IMR-90 (cell line): ENCODE data around the gene POLRMT. TPM values are rescaled to one million over a fixed set of nuclear protein-coding genes. Genes with fewer than 3 reads are reported as not detected.

ENCODE experiments used
- ATAC-seq: fragments of 200-7000 bp; cut with Tn5 transposase; 2 replicates; pipeline ENCODE4 v1.9.1; 2020; ENCODE audit warnings: low read depth, mild to moderate bottlenecking, moderate library complexity
- BruUV-seq: library from RNA; stranded (reverse); fragments of 400-500 nt; replicated peaks from 2 replicates; lab custom pipeline; 2021; lab: Mats Ljungman, UMichigan
- CTCF ChIA-PET: fragments of 300-600 bp; formaldehyde crosslinking; extraction: SDS; loops from one replicate; lab custom pipeline; 2021; ENCODE audit warnings: antibody characterized with exemption; lab: Yijun Ruan, JAX
- POLR2A ChIA-PET: fragments of 300-600 bp; sonication (Branson Sonifier 250); formaldehyde crosslinking; loops from one replicate; lab custom pipeline; 2022; ENCODE audit warnings: antibody characterized with exemption; ENCODE audit not compliant: unreplicated experiment; lab: Charles Lee
- DNase-seq: peaks from one replicate; pipeline ENCODE4 v3.0.0; 2013
- H2AFZ ChIP-seq: replicated peaks from 2 replicates; pipeline ENCODE3; 2013; ENCODE audit warnings: low read length, mild to moderate bottlenecking; ENCODE audit not compliant: poor library complexity
- H2AK5ac ChIP-seq: 2 replicates; pipeline ENCODE4 v1.6.1; 2013; ENCODE audit warnings: low read depth, low read length, inconsistent platforms
- H2AK9ac ChIP-seq: replicated peaks from 2 replicates; pipeline ENCODE3; 2013; ENCODE audit warnings: mild to moderate bottlenecking, low read depth, low read length, moderate library complexity; ENCODE audit not compliant: poor library complexity
- H2BK120ac ChIP-seq: 2 replicates; pipeline ENCODE4 v1.6.1; 2013; ENCODE audit warnings: low read depth, low read length, inconsistent platforms
- H2BK15ac ChIP-seq: 3 replicates; pipeline ENCODE4 v1.6.1; 2013; ENCODE audit warnings: low read depth, low read length, inconsistent platforms
- H2BK20ac ChIP-seq: 2 replicates; pipeline ENCODE4 v1.6.1; 2013; ENCODE audit warnings: low read depth, mild to moderate bottlenecking, inconsistent platforms, low read length, moderate library complexity
- H2BK5ac ChIP-seq: 2 replicates; pipeline ENCODE4 v1.6.1; 2013; ENCODE audit warnings: mild to moderate bottlenecking, low read depth, low read length, inconsistent platforms; ENCODE audit not compliant: poor library complexity, severe bottlenecking
- H3K14ac ChIP-seq: replicated peaks from 2 replicates; pipeline ENCODE4 v1.6.1; 2013; ENCODE audit warnings: low read depth, low read length, inconsistent platforms
- H3K18ac ChIP-seq: 2 replicates; pipeline ENCODE4 v1.6.1; 2013; ENCODE audit warnings: low read depth, low read length, control low read depth
- H3K23ac ChIP-seq: 2 replicates; pipeline ENCODE4 v1.6.1; 2013; ENCODE audit warnings: low read depth, low read length, inconsistent platforms
- H3K27ac ChIP-seq: 2 replicates; pipeline ENCODE4 v1.5.1; 2013; ENCODE audit warnings: mild to moderate bottlenecking, control low read depth, low read length; ENCODE audit not compliant: insufficient read depth
- H3K27me3 ChIP-seq: 2 replicates; pipeline ENCODE4 v1.6.1; 2013; ENCODE audit warnings: low read length; ENCODE audit not compliant: control insufficient read depth, insufficient read depth
- H3K36me3 ChIP-seq: 2 replicates; pipeline ENCODE4 v1.6.1; 2013; ENCODE audit warnings: low read length, mixed read lengths; ENCODE audit not compliant: control insufficient read depth, insufficient read depth
- H3K4ac ChIP-seq: 2 replicates; pipeline ENCODE4 v1.6.1; 2013; ENCODE audit warnings: low read depth, low read length, inconsistent platforms
- H3K4me1 ChIP-seq: 2 replicates; pipeline ENCODE4 v1.6.1; 2013; ENCODE audit warnings: low read length, mixed read lengths; ENCODE audit not compliant: control insufficient read depth, insufficient read depth
- H3K4me2 ChIP-seq: 2 replicates; pipeline ENCODE4 v1.6.1; 2013; ENCODE audit warnings: low read depth, mild to moderate bottlenecking, control low read depth, low read length, moderate library complexity
- H3K4me3 ChIP-seq: 2 replicates; pipeline ENCODE4 v1.5.1; 2013; ENCODE audit warnings: low read depth, mild to moderate bottlenecking, control low read depth, low read length, moderate library complexity; ENCODE audit not compliant: insufficient read depth
- H3K56ac ChIP-seq: 2 replicates; pipeline ENCODE4 v1.6.1; 2013; ENCODE audit warnings: low read length, inconsistent platforms; ENCODE audit not compliant: insufficient read depth; ENCODE audit errors: extremely low read depth
- H3K79me1 ChIP-seq, 2 experiments: 2 replicates each; pipeline ENCODE4 v1.6.1; 2013; ENCODE audit warnings: low read length in 2 of 2, inconsistent platforms in 1 of 2, low read depth in 1 of 2
- H3K9ac ChIP-seq: 2 replicates; pipeline ENCODE4 v1.6.1; 2013; ENCODE audit warnings: low read depth, low read length, control low read depth
- H3K9me1 ChIP-seq: 2 replicates; pipeline ENCODE4 v1.6.1; 2013; ENCODE audit warnings: low read length, inconsistent platforms; ENCODE audit not compliant: insufficient read depth
- H3K9me3 ChIP-seq: 2 replicates; pipeline ENCODE4 v1.6.1; 2013; ENCODE audit warnings: low read length; ENCODE audit not compliant: control insufficient read depth, insufficient read depth
- H4K20me1 ChIP-seq: 2 replicates; pipeline ENCODE4 v1.6.1; 2013; ENCODE audit warnings: low read length, inconsistent platforms; ENCODE audit not compliant: insufficient read depth
- H4K5ac ChIP-seq: 2 replicates; pipeline ENCODE4 v1.6.1; 2013; ENCODE audit warnings: mild to moderate bottlenecking, low read depth, low read length, control low read depth
- H4K8ac ChIP-seq, 2 experiments: 2 replicates each; pipeline ENCODE4 v1.6.1; 2013; ENCODE audit warnings: low read depth in 2 of 2, low read length in 2 of 2, control low read depth in 1 of 2, inconsistent platforms in 1 of 2
- H4K91ac ChIP-seq: 2 replicates; pipeline ENCODE4 v1.6.1; 2013; ENCODE audit warnings: low read depth, low read length, inconsistent platforms; ENCODE audit not compliant: insufficient read depth
- MAZ ChIP-seq: IDR thresholded peaks from 2 replicates; pipeline ENCODE4 v1.6.1; 2012; ENCODE audit warnings: low read depth, mild to moderate bottlenecking, low read length, improper control_type of control experiment, moderate library complexity, borderline replicate concordance
- RCOR1 ChIP-seq: IDR thresholded peaks from 2 replicates; pipeline ENCODE4 v1.6.1; 2012; ENCODE audit warnings: mild to moderate bottlenecking, low read length, improper control_type of control experiment; ENCODE audit not compliant: insufficient replicate concordance
- WGBS, 2 experiments: methylation state at CpG; one replicate each; pipeline versions ENCODE4 v1.1.5 to v1.1.7; 2013; ENCODE audit warnings: missing lambda C conversion rate in 2 of 2; ENCODE audit not compliant: insufficient read length in 1 of 2; ENCODE audit errors: extremely low coverage in 2 of 2; 5-methylcytosine and 5-hydroxymethylcytosine counted together
- dilution Hi-C: fragments of 300-500 bp; cut with HindIII; formaldehyde crosslinking; loops from one replicate; pipeline ENCODE4 v1.14.3; 2018; ENCODE audit warnings: low sequenced_read_pairs; ENCODE audit not compliant: unreplicated experiment
- in situ Hi-C: fragments of 300-500 bp; cut with MboI; formaldehyde crosslinking; loops from 3 replicates; pipeline ENCODE4 v1.14.3; 2019; ENCODE audit warnings: low sequenced_read_pairs, inconsistent platforms, mixed read lengths
- intact Hi-C: fragments of 100-400 bp; cut with micrococcal nuclease; formaldehyde crosslinking; loops from 2 replicates; pipeline ENCODE4 v1.10.0; 2022
- polyA plus RNA-seq, 3 experiments: library from polyadenylated mRNA; depleted of rRNA; stranded (reverse); fragments of >200 nt; gene quantifications; 2 replicates each; pipeline ENCODE4 v1.2.3, GENCODE V29; 2012; ENCODE audit warnings: low replicate concordance in 1 of 3
- total RNA-seq: library from RNA; depleted of rRNA; stranded (reverse); fragments of >200 nt; gene quantifications from 2 replicates; pipeline ENCODE4 v1.2.3, GENCODE V29; 2012
- TF ChIP-seq, protein P1 (sequence below): conservative IDR thresholded peaks from 2 replicates; pipeline ENCODE4 v1.5.1; 2012; ENCODE audit warnings: mild to moderate bottlenecking, low read depth, low read length, improper control_type of control experiment

The POLRMT gene
- total and polyA plus RNA-seq, 2 of the 4 experiments (the other 2 are of a cell fraction): 9.9 to 29.6 TPM

DNA sequence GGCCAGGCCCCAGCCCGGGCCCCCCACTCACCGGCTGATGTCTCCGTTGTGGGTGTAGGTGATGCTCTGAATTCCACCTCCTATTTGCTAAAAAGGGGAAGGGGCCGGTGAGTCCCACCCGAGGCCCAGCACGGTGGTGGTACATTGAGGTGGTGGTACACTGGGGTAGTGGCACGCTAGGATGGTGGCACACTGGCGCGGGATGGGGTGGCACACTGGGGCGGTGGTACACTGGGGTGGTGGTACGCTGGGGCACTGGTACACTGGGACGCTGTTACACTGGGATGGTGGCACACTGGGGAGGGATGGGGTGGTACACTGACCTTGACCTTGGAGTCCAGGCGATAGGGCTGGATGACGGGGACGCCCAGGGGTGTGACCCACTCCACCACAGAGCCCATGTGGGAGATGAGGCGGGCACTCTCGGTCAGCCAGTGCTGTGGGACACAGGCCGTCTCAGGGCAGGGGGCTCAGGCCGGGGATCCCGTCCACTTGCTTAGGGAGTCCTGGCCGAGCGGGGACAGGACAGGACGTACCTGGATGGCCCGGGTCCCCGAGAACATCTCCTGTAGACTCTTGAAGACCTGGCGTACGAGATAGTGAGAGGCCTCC lies 14.6 kb downstream of the POLRMT start:
- no peak overlapping the region for H2BK15ac ChIP-seq
- no peak overlapping the region for H3K56ac ChIP-seq
- no TSS peak for BruUV-seq
- ChIA-PET CTCF (no interaction called here), POLR2A (no interaction called here)
- H3K9me1 ChIP-seq: no peaks in the 10 kb centered on the region
- no peak overlapping the region for H4K8ac ChIP-seq
- no peak overlapping the region for H2BK20ac ChIP-seq
- no peak overlapping the region for H3K4me2 ChIP-seq
- H4K20me1 ChIP-seq: peaks cover 3% of the 10 kb centered on the region
- no peak for DNase-seq
- H2AK5ac ChIP-seq: no peak overlapping the region
- no peaks in the 10 kb centered on the region; the same call in 1 of the 2 replicates for H3K27me3 ChIP-seq
- dilution Hi-C loops (no loop called here), in situ Hi-C loops (no loop called here), intact Hi-C loops (no loop called here)
- H3K79me1 ChIP-seq: no peaks in the 10 kb centered on the region
- TF ChIP-seq MAZ: no peak
- TF ChIP-seq, protein P1, sequence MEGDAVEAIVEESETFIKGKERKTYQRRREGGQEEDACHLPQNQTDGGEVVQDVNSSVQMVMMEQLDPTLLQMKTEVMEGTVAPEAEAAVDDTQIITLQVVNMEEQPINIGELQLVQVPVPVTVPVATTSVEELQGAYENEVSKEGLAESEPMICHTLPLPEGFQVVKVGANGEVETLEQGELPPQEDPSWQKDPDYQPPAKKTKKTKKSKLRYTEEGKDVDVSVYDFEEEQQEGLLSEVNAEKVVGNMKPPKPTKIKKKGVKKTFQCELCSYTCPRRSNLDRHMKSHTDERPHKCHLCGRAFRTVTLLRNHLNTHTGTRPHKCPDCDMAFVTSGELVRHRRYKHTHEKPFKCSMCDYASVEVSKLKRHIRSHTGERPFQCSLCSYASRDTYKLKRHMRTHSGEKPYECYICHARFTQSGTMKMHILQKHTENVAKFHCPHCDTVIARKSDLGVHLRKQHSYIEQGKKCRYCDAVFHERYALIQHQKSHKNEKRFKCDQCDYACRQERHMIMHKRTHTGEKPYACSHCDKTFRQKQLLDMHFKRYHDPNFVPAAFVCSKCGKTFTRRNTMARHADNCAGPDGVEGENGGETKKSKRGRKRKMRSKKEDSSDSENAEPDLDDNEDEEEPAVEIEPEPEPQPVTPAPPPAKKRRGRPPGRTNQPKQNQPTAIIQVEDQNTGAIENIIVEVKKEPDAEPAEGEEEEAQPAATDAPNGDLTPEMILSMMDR: no peak
- TF ChIP-seq RCOR1: no peak
- 98% methylated on average over 8 of the region's 27 CpGs; no CpG with 5 or more reads in 1 of the 2 experiments for WGBS, 2 experiments
- H3K4me3 ChIP-seq: no peak overlapping the region
- no peaks in the 10 kb centered on the region for H3K9me3 ChIP-seq
- no peak overlapping the region for H4K5ac ChIP-seq
- ATAC-seq: no peak
- no peak overlapping the region for H3K14ac ChIP-seq
- no peak overlapping the region for H2AFZ ChIP-seq
- H3K23ac ChIP-seq: no peak overlapping the region
- no peak overlapping the region for H3K27ac ChIP-seq
- H3K4me1 ChIP-seq: no peaks in the 10 kb centered on the region
- H3K36me3 ChIP-seq: peaks cover 40% of the 10 kb centered on the region
- no peak overlapping the region for H2AK9ac ChIP-seq
- H2BK5ac ChIP-seq: no peak overlapping the region
- H3K9ac ChIP-seq: no peak overlapping the region
- no peak overlapping the region for H3K18ac ChIP-seq
- no peak overlapping the region for H3K4ac ChIP-seq
- no peak overlapping the region for H4K91ac ChIP-seq
- no peak overlapping the region for H2BK120ac ChIP-seq
